ACC112 (cell line): ENCODE results near the gene CHM.
"Not testable (repeated sequence)": the region's sequence is repeated elsewhere in the genome, so short reads cannot be mapped to it uniquely, and the experiment has no call there.

Experiments used
- H2AFZ ChIP-seq: fragments of 200-600 bp; sonication (generic); one replicate; pipeline ENCODE4 v1.6.0; 2017; ENCODE audit warnings: antibody characterized with exemption, low read length; ENCODE audit not compliant: unreplicated experiment
- H3K27ac ChIP-seq: fragments of 200-600 bp; sonication (generic); 2 replicates; pipeline ENCODE4 v1.5.1; 2014; ENCODE audit warnings: low read depth, mild to moderate bottlenecking, antibody characterized with exemption, low read length, moderate library complexity
- H3K27me3 ChIP-seq: fragments of 200-600 bp; sonication (generic); 2 replicates; pipeline ENCODE4 v1.6.1; 2014; ENCODE audit warnings: mild to moderate bottlenecking, antibody characterized with exemption, low read length, moderate library complexity, mixed read lengths; ENCODE audit not compliant: insufficient read depth
- H3K36me3 ChIP-seq: fragments of 200-600 bp; sonication (generic); 2 replicates; pipeline ENCODE4 v1.6.1; 2016; ENCODE audit warnings: mild to moderate bottlenecking, antibody characterized with exemption, low read length, moderate library complexity, mixed read lengths; ENCODE audit not compliant: insufficient read depth
- H3K4me1 ChIP-seq: fragments of 200-600 bp; sonication (generic); one replicate; pipeline ENCODE4 v1.6.1; 2016; ENCODE audit warnings: low read length, mixed read lengths; ENCODE audit not compliant: insufficient read depth, unreplicated experiment, control insufficient read depth
- H3K4me3 ChIP-seq: fragments of 200-600 bp; sonication (generic); 2 replicates; pipeline ENCODE4 v1.5.1; 2014; ENCODE audit warnings: mild to moderate bottlenecking, low read depth, low read length
- H3K79me2 ChIP-seq: fragments of 200-600 bp; sonication (generic); one replicate; pipeline ENCODE4 v1.6.0; 2016; ENCODE audit warnings: low read length; ENCODE audit not compliant: control insufficient read depth, unreplicated experiment, insufficient read depth

Gene CHM

DNA sequence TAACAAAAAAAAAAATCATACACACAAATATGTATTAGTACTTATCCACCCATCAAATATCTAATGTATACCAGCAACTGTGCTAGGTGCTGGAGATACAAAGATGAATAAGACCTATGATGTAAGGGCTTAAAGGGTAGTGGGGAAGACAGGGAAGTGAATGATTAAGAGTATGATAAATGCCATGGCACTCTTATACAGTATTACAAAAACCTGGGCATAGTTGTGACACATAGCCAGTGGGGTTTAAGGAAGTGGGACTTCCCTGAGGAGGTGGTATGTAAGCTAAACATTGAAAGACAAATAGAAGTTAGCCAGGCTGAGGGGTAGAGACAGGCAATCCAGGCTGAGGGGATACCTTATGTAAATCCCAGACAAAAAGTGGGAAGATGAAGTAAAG lies 23.5 kb downstream of the CHM start:
- Histone ChIP-seq H3K4me1 (peaks cover 22% of the 10 kb centered on the region), H3K79me2 (peaks cover 17% of the 10 kb centered on the region), H3K27me3 (no peaks in the 10 kb centered on the region), H2AFZ (no peak overlapping the region), H3K4me3 (no peak overlapping the region), H3K36me3 (no peaks in the 10 kb centered on the region), H3K27ac (no peak overlapping the region)

DNA sequence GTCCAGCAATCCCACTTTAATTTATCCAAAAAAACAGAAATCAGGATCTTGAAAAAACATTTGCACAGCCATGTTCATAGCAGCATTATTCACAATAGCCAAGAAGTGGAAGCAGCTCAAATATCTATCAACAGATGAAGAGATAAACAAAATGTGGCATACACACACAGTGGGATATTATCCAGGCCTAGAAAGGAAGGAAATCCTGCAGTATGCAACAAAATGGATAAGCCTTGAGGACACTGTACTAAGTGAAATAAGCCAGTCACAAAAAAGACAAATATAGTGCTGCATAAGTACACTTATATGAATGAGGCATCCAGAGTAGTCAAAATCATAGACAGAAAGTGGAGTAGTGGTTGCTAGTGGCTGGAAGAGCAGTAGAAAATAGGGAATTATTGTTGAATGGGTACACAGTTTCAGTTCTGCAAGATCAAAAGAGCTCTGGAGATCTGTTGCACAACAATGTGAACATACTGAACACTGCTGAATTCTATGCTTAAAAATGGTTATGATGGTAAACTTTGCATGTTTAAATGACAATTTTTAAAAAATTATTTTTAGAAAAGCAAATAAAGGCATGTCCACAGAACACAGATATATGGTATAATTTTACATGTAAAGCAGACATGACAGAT lies 25.6 kb downstream of the CHM start:
- H3K79me2 ChIP-seq: peaks cover 11% of the 10 kb centered on the region
- no peaks in the 10 kb centered on the region for H3K36me3 ChIP-seq
- no peak overlapping the region for H3K4me3 ChIP-seq
- no peak overlapping the region for H3K27ac ChIP-seq
- no peaks in the 10 kb centered on the region for H3K27me3 ChIP-seq
- H3K4me1 ChIP-seq: peaks cover 22% of the 10 kb centered on the region
- H2AFZ ChIP-seq: no peak overlapping the region

DNA sequence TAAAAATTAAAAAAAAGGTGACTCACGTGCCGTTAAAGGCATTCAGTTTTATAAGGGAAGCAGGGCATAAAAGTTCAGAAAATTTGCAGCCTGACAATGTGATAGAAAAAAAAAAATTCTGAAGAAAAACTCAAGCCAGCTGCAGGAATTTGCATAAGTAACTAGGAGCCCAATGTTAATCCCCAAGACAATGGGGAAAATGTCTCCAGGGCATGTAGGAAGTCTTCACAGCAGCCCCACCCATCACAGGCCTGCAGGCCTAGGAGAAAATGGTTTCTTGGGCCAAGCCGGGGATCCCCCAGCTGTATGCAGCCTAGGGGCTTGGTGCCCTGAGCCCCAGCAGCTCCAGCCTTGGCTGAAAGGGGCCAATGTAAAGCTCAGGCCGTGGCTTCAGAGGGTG lies 31.2 kb downstream of the CHM start:
- no peaks in the 10 kb centered on the region for H3K36me3 ChIP-seq
- no peak overlapping the region for H2AFZ ChIP-seq
- peaks cover 6% of the 10 kb centered on the region for H3K4me1 ChIP-seq
- no peak overlapping the region for H3K4me3 ChIP-seq
- H3K79me2 ChIP-seq: peaks cover 3% of the 10 kb centered on the region
- H3K27ac ChIP-seq: no peak overlapping the region
- no peaks in the 10 kb centered on the region for H3K27me3 ChIP-seq

DNA sequence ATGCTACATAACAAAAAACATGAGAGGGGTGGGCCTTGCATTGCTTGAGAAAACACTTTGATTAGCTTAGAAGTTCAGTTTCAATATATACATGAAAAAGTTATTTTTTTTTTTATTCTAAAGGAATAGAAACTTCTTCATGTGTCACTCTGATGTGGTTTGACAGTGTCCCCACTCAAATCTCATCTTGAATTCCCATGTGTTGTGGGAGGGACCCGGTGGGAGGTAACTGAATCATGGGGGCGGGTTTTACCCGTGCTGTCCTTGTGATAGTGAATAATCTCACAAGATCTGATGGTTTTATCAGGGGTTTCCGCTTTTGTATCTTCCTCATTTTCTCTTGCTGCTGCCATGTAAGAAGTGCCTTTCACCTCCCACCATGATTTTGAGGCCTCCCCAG lies 32.4 kb downstream of the CHM start:
- not testable (repeated sequence) for H3K4me1 ChIP-seq, H3K27ac ChIP-seq, H3K27me3 ChIP-seq, H3K36me3 ChIP-seq, H3K4me3 ChIP-seq, H3K79me2 ChIP-seq, H2AFZ ChIP-seq

DNA sequence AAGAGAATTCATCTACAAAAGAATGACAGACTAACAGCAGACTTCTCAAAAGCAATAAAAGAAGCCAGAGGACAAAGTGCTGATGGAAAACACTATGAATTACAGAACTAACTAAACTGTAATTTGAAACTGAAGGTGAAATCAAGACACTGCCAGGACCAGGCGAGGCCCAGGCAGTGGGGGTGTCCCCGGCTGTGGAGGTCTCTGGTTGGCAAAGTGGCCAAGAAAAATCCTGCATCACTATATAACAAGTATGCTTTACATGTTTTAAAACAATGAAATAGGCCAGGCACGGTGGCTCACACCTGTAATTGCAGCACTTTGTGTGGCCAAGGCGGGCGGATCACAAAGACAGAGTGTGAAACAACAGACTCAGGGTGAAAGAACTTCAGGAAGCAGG lies 32.9 kb downstream of the CHM start:
- Histone ChIP-seq H3K27ac (no peak overlapping the region), H3K4me3 (no peak overlapping the region), H3K27me3 (no peaks in the 10 kb centered on the region), H3K36me3 (no peaks in the 10 kb centered on the region), H3K4me1 (peaks cover 4% of the 10 kb centered on the region), H3K79me2 (peaks cover 3% of the 10 kb centered on the region), H2AFZ (no peak overlapping the region)

DNA sequence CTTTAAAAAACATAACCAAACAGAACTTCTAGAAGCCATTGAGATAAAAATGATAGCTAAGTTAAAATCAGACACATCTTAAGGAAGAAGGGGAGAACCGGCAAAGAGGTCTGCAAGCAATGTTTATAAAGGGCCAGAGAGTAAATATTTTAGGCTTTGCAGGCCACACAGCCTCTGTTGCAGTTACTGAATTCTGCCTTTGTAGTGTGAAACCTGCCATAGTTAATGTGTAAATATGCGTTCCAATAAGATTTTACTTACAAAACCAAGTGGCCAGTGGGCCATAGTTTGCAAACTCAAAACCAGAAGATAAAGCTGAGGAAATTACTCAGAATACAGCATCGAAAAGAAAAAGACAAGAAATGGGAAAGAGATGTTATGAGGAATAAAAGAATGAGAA lies 33.6 kb downstream of the CHM start:
- H2AFZ ChIP-seq: no peak overlapping the region
- H3K4me3 ChIP-seq: no peak overlapping the region
- H3K36me3 ChIP-seq: peaks cover 4% of the 10 kb centered on the region; the same call in 1 of the 2 replicates
- H3K27me3 ChIP-seq: no peaks in the 10 kb centered on the region
- no peaks in the 10 kb centered on the region for H3K4me1 ChIP-seq
- no peak overlapping the region for H3K27ac ChIP-seq
- H3K79me2 ChIP-seq: peaks cover 7% of the 10 kb centered on the region

DNA sequence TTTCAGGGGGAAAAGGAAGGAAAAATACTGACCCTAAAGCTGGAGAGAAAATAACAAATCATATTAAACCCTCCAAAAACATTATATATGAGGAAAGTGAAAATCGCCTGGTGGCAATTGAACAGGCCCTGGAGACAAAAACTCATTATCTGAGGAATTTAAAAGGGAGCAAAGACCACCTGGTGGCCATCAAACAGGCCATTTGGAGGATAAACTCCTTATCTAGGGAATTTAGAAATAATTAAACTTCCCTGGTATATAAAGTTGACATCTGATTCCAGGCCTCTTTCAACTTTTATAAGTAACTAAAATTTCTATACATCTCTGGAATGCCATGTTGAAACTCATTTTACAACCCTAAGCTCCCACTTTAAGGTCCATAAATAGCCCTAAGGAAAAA lies 35.2 kb downstream of the CHM start:
- Histone ChIP-seq H3K79me2 (peaks cover 9% of the 10 kb centered on the region), H3K36me3 (peaks cover 4% of the 10 kb centered on the region; the same call in 1 of the 2 replicates), H3K4me1 (no peaks in the 10 kb centered on the region), H3K27ac (no peak overlapping the region), H3K27me3 (no peaks in the 10 kb centered on the region), H3K4me3 (no peak overlapping the region), H2AFZ (no peak overlapping the region)

DNA sequence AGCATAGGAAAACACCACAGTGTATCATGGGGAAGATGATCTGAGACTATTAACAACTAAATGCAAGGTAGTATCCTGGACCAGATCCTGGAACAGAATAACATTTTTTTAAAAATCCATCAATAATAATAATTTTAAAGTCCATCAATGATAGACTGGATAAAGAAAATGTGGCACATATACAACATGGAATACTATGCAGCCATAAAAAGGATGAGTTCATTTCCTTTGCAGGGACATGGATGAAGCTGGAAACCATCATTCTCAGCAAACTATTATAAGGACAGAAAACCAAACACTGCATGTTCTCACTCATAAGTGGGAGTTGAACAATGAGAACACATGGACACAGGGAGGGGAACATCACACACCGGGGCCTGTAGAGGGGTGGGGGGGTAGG lies 37.6 kb downstream of the CHM start:
- not testable (repeated sequence) for H3K27me3 ChIP-seq, H3K36me3 ChIP-seq, H3K79me2 ChIP-seq, H2AFZ ChIP-seq, H3K4me3 ChIP-seq, H3K27ac ChIP-seq, H3K4me1 ChIP-seq

DNA sequence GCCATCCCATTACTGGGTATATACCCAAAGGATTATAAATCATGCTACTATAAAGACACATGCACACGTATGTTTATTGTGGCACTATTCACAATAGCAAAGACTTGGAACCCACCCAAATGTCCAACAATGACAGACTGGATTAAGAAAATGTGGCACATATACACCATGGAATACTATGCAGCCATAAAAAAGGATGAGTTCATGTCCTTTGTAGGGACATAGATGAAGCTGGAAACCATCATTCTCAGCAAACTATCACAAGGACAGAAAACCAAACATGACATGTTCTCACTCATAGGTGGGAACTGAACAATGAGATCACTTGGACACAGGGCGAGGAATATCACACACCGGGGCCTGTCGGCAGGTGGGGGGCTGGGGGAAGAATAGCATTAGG lies 39.5 kb downstream of the CHM start:
- not testable (repeated sequence) for H3K4me3 ChIP-seq, H3K27me3 ChIP-seq, H3K4me1 ChIP-seq, H2AFZ ChIP-seq, H3K79me2 ChIP-seq, H3K36me3 ChIP-seq, H3K27ac ChIP-seq

DNA sequence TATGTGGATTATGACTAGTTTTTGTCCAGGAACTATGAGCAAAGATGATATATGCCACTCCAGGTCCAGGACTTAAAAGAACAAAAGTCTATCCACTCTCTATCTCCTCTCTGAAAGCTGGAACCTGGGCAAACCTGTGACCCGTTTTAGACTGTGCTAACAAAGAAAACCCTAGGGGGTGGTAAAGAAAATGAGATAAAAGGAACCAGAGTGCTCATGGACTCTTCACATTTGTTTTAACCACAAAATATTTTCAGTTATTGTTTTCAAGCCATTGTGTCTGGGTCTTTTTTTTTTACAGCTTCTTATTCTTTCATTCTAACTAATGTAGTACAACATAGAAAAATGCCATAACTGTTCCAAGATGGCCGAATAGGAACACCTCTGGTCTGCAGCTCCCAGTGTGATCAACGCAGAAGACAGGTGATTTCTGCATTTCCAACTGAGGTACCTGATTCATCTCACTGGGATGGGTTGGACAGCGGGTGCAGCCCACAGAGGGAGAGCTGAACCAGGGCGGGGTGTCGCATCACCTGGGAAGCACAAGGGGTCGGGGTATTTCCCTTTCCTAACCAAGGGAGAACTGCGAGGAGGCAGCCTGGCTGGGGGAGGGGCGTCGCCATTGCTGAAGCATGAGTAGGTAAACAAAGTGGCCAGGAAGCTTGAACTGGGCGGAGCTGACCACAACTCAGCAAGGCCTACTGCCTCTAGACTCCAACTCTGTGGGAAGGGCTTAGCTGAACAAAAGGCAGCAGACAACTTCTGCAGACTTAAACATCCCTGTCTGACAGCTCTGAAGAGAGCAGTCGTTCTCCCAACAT lies 45.1 kb downstream of the CHM start:
- no peak overlapping the region for H2AFZ ChIP-seq
- H3K4me1 ChIP-seq: no peaks in the 10 kb centered on the region
- H3K36me3 ChIP-seq: no peaks in the 10 kb centered on the region
- no peak overlapping the region for H3K27ac ChIP-seq
- no peak overlapping the region for H3K4me3 ChIP-seq
- H3K27me3 ChIP-seq: no peaks in the 10 kb centered on the region
- peaks cover 16% of the 10 kb centered on the region for H3K79me2 ChIP-seq

DNA sequence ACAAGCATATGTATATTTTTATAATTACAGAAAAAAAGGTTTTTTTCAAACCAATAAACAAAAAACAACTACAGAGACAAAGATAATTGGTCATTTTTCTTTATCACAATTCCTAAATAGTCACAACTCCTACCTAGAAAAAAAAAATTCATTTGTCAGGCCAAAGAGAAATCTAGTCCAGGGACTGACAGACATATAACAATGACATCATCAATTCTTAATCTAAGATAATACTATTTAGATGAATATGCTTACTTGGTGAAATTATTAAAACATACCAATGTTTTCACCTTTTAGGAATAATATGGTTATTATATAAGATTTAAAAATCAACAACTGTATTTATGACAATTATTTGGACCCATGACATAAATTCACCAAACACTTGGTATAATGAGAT lies 48.4 kb downstream of the CHM start:
- H3K27me3 ChIP-seq: no peaks in the 10 kb centered on the region
- H3K4me3 ChIP-seq: no peak overlapping the region
- peaks cover 16% of the 10 kb centered on the region for H3K79me2 ChIP-seq
- no peak overlapping the region for H2AFZ ChIP-seq
- H3K27ac ChIP-seq: no peak overlapping the region
- H3K36me3 ChIP-seq: no peaks in the 10 kb centered on the region
- peaks cover 9% of the 10 kb centered on the region for H3K4me1 ChIP-seq
